ENCODE data around the gene BYSL.

The BYSL gene

GRCh38 chr6:41914869-41915530 is 6.3 kb upstream of the BYSL start:
- no peak for DNase-seq (ENCODE audit: low spot score)

GRCh38 chr6:41917528-41917927 is 3.8 kb upstream of the BYSL start:
- DNase-seq (ENCODE audit: low spot score) = peak; percentile 89

GRCh38 chr6:41921712-41921998 is 356 bp downstream of the BYSL start:
- DNase-seq (ENCODE audit: low spot score) = no peak

GRCh38 chr6:41922154-41922553 is 855 bp downstream of the BYSL start:
- no peak for DNase-seq (ENCODE audit: low spot score)

- no peak for DNase-seq (ENCODE audit: low spot score)
Observed at GRCh38 chr6:41927253-41927652, 6.0 kb downstream of the BYSL start.

- no peak for DNase-seq (ENCODE audit: low spot score)
Observed at GRCh38 chr6:41929924-41930323, 8.6 kb downstream of the BYSL start.

- no peak for DNase-seq (ENCODE audit: low spot score)
Observed at GRCh38 chr6:41931792-41932191, 10.5 kb downstream of the BYSL start.

GRCh38 chr6:41932378-41932777 is 11.1 kb downstream of the BYSL start:
- DNase-seq (ENCODE audit: low spot score) = no peak

- no peak for DNase-seq (ENCODE audit: low spot score)
Observed at GRCh38 chr6:41934278-41935192, 13.2 kb downstream of the BYSL start.

- no peak for DNase-seq (ENCODE audit: low spot score)
Observed at GRCh38 chr6:41935193-41935574, 13.9 kb downstream of the BYSL start.

GRCh38 chr6:41935685-41936072 is 14.4 kb downstream of the BYSL start:
- DNase-seq (ENCODE audit: low spot score) = no peak

GRCh38 chr6:41936073-41936837 is 15.0 kb downstream of the BYSL start:
- peak; percentile 91 for DNase-seq (ENCODE audit: low spot score)

GRCh38 chr6:41937472-41937860 is 16.2 kb downstream of the BYSL start:
- no peak for DNase-seq (ENCODE audit: low spot score)

GRCh38 chr6:41937861-41938574 is 16.7 kb downstream of the BYSL start:
- no peak for DNase-seq (ENCODE audit: low spot score)

- no peak for DNase-seq (ENCODE audit: low spot score)
Observed at GRCh38 chr6:41938590-41939175, 17.4 kb downstream of the BYSL start.

- peak; percentile 49 for DNase-seq (ENCODE audit: low spot score)
Observed at GRCh38 chr6:41939176-41939847, 18.0 kb downstream of the BYSL start.

- no peak for DNase-seq (ENCODE audit: low spot score)
Observed at GRCh38 chr6:41939848-41940758, 18.8 kb downstream of the BYSL start.

GRCh38 chr6:41940759-41941279 is 19.5 kb downstream of the BYSL start:
- peak; percentile 47 for DNase-seq (ENCODE audit: low spot score)

- DNase-seq (ENCODE audit: low spot score) = peak; percentile 96
Observed at GRCh38 chr6:41941280-41942066, 20.2 kb downstream of the BYSL start, which contains the start of gene CCND3. Gene CCND3 (minus strand): TSS chr6:41941808. CDS start chr6:41941649, 159 bp downstream.

Measured in AG20443 (cell line).